Fibroblast of lung (primary cell): ENCODE results near the gene PRTN3.

ENCODE experiments used
- CTCF ChIP-seq, 2 donors: IDR thresholded peaks in 1 of 2; conservative IDR thresholded peaks in 1 of 2; 1 replicate in 1 of 2; 2 replicates in 1 of 2; pipeline ENCODE4 v1.5.1; 2011 to 2012; ENCODE audit warnings: low read length in 2 of 2, control low read depth in 1 of 2, inconsistent platforms in 1 of 2, low read depth in 1 of 2, mild to moderate bottlenecking in 1 of 2
- EZH2 ChIP-seq: IDR thresholded peaks from 2 replicates; pipeline ENCODE4 v1.5.1; 2012; ENCODE audit warnings: low read length, control low read depth, mild to moderate bottlenecking; ENCODE audit errors: missing control alignments

DNA sequence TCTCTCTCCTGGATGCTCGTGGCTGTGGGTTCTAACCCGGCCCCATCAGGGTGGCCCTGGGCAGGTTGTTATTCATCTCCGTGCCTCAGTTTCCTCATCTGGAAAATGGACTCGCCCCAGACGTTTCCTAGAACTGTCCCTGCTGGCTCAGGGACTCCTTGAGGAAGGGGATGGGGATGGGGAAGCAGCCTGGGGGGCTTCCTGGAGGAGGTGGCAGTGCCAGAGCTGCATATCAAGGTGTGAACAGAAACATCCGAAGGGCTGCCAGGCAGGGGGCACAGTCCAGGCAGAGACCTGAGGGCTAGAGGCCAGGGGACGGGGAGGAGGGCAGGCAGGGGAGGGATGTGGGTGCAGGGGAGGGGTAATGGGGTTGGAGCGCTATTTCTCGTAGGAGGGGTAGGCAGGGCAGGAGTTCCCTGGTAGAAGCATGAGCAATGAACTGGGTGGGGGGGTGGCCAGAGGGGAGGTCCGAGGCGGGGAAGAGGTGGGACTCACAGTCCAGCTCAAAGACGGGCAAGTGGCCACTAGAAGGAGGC lies 7.7 kb downstream of the PRTN3 start:
- no peak for TF ChIP-seq CTCF (conservative IDR thresholded peaks at IDR 0.05 in 1 of 2, IDR thresholded peaks at IDR 0.05 in 1 of 2; ENCODE audit: low read depth in 1 of 2, low read length in 2 of 2)
- TF ChIP-seq EZH2: no peak
